Sigmoid colon (tissue), 4 donors: ENCODE measurements around the gene ACE.

Experiments used
- CTCF ChIP-seq, 4 experiments: fragments of 450-650 bp in 3 of 4; fragments of 200-600 bp in 1 of 4; IDR thresholded peaks; one replicate each; pipeline ENCODE4 v1.5.1; 2016 to 2019; ENCODE audit warnings: antibody characterized with exemption in 4 of 4, mild to moderate bottlenecking in 3 of 4, moderate library complexity in 2 of 4
- EP300 ChIP-seq, 4 donors: sonication (generic); formaldehyde crosslinking; IDR thresholded peaks; one replicate each; pipeline ENCODE4 v1.6.1; 2017; ENCODE audit warnings: antibody characterized with exemption in 4 of 4

GRCh38 chr17:63452962-63453551 is 23.8 kb upstream of the ACE start:
- TF ChIP-seq CTCF (IDR thresholded peaks at IDR 0.05) (no peak), EP300 (IDR thresholded peaks at IDR 0.05) (no peak)
